Limb (tissue), 2 donors: ENCODE data around the gene FSD1L.

Source experiments
- DNase-seq, 2 donors: peaks; one replicate each; pipeline ENCODE4 v3.0.0-alpha.2; 2016; ENCODE audit errors: extremely low spot score in 2 of 2

Gene FSD1L

GRCh38 chr9:105447814-105448812 is at the start of gene FSD1L:
Gene FSD1L (plus strand): TSS chr9:105448034. CDS start chr9:105448221, 187 bp downstream.
- peak; percentile 84 to 92 for DNase-seq

- DNase-seq = no peak
These were observed 48.7 kb upstream of the FSD1L start for GRCh38 chr9:105399117-105399516.

GRCh38 chr9:105401651-105402050 is 46.2 kb upstream of the FSD1L start:
- DNase-seq = peak in 1 of 2 donors; percentile 34

- no peak for DNase-seq
These were observed 44.1 kb upstream of the FSD1L start for GRCh38 chr9:105403552-105404248.

- DNase-seq = no peak
These were observed 42.2 kb upstream of the FSD1L start for GRCh38 chr9:105405514-105406131.

GRCh38 chr9:105406369-105406768 is 41.5 kb upstream of the FSD1L start:
- DNase-seq = no peak

- DNase-seq = peak in 1 of 2 donors; percentile 15
These were observed 34.3 kb upstream of the FSD1L start for GRCh38 chr9:105413525-105413924.

- peak; percentile 78 for DNase-seq
These were observed 32.7 kb upstream of the FSD1L start for GRCh38 chr9:105414947-105415661.

GRCh38 chr9:105415662-105415980 is 32.2 kb upstream of the FSD1L start:
- no peak for DNase-seq

GRCh38 chr9:105416840-105417239 is 31.0 kb upstream of the FSD1L start:
- no peak for DNase-seq

- DNase-seq = no peak
These were observed 29.0 kb upstream of the FSD1L start for GRCh38 chr9:105418588-105419500.

GRCh38 chr9:105419816-105420597 is 27.8 kb upstream of the FSD1L start:
- no peak for DNase-seq

- no peak for DNase-seq
These were observed 26.7 kb upstream of the FSD1L start for GRCh38 chr9:105421154-105421553.

- DNase-seq = no peak
These were observed 26.0 kb upstream of the FSD1L start for GRCh38 chr9:105421864-105422263.

- DNase-seq = no peak
These were observed 21.9 kb upstream of the FSD1L start for GRCh38 chr9:105425816-105426433.

GRCh38 chr9:105426657-105427056 is 21.2 kb upstream of the FSD1L start:
- DNase-seq = no peak

GRCh38 chr9:105431424-105432246 is 16.2 kb upstream of the FSD1L start:
- no peak for DNase-seq

GRCh38 chr9:105432247-105432842 is 15.5 kb upstream of the FSD1L start:
- no peak for DNase-seq
